ENCODE measurements around the gene KLHL26. TPM values are rescaled to one million over a fixed set of nuclear protein-coding genes. Genes with fewer than 3 reads are reported as not detected.
A peak's percentile ranks its signal among the peaks of the same experiment; 100 is the strongest.
"Not testable (repeated sequence)": the region's sequence is repeated elsewhere in the genome, so short reads cannot be mapped to it uniquely, and the experiment has no call there.

The KLHL26 gene
- total and polyA plus RNA-seq, 5 donors from 2014 or later = 1.8 to 16.7 (median 3.2) TPM

- DNase-seq (no peak), ATAC-seq (ENCODE audit: low read depth in 2 of 2) (no peak)
- Histone ChIP-seq H3K27me3 (ENCODE audit: control insufficient read depth, insufficient read depth, low read length) (no peaks in the 10 kb centered on the region), H3K27ac (ENCODE audit: insufficient read depth, low read length, poor library complexity, severe bottlenecking) (no peak overlapping the region), H3K4me3 (ENCODE audit: low read depth, low read length) (no peak overlapping the region), H3K9me3 (ENCODE audit: control insufficient read depth in 2 of 2, low read length in 2 of 2) (no peaks in the 10 kb centered on the region), H3K4me1 (ENCODE audit: control insufficient read depth, insufficient read depth, low read length, poor library complexity, severe bottlenecking) (peaks cover 17% of the 10 kb centered on the region), H3K36me3 (ENCODE audit: control insufficient read depth, insufficient read depth, low read length) (peaks cover 6% of the 10 kb centered on the region)
- H3K9me3 Mint-ChIP-seq = peaks cover 0 to 2% (median 0%) of the 10 kb centered on the region in 7 donors
- no peaks in the 10 kb centered on the region for H3K36me3 Mint-ChIP-seq
- peak overlapping the region in 1 of 4 donors; percentile 31 for H3K4me3 Mint-ChIP-seq
- H3K4me1 Mint-ChIP-seq = peaks cover 0 to 32% (median 8%) of the 10 kb centered on the region in 4 donors
- H3K27me3 Mint-ChIP-seq = peaks cover 26% of the 10 kb centered on the region
- peak overlapping the region in 1 of 3 donors; percentile 7 for H3K27ac Mint-ChIP-seq
These were observed 41.4 kb upstream of the KLHL26 start for GRCh38 chr19:18595475-18595874.

GRCh38 chr19:18596752-18597157 lies 40.1 kb upstream of the KLHL26 start:
- peak overlapping the region in 1 of 3 donors; percentile 58 for H3K27ac Mint-ChIP-seq
- Histone ChIP-seq H3K27me3 (ENCODE audit: control insufficient read depth, insufficient read depth, low read length) (peaks cover 1% of the 10 kb centered on the region), H3K4me3 (ENCODE audit: low read depth, low read length) (no peak overlapping the region), H3K27ac (ENCODE audit: insufficient read depth, low read length, poor library complexity, severe bottlenecking) (no peak overlapping the region), H3K4me1 (ENCODE audit: control insufficient read depth, insufficient read depth, low read length, poor library complexity, severe bottlenecking) (peaks cover 15% of the 10 kb centered on the region), H3K36me3 (ENCODE audit: control insufficient read depth, insufficient read depth, low read length) (no peaks in the 10 kb centered on the region), H3K9me3 (ENCODE audit: control insufficient read depth in 2 of 2, low read length in 2 of 2) (no peaks in the 10 kb centered on the region)
- H3K27me3 Mint-ChIP-seq = peaks cover 37% of the 10 kb centered on the region
- no peak for ATAC-seq (ENCODE audit: low read depth in 2 of 2)
- no peak for DNase-seq
- H3K4me1 Mint-ChIP-seq = peaks cover 0 to 23% (median 6%) of the 10 kb centered on the region in 4 donors
- peaks cover 0 to 2% (median 0%) of the 10 kb centered on the region in 7 donors for H3K9me3 Mint-ChIP-seq
- H3K36me3 Mint-ChIP-seq = no peaks in the 10 kb centered on the region
- peak overlapping the region in 1 of 4 donors; percentile 35 for H3K4me3 Mint-ChIP-seq

- Histone ChIP-seq H3K27me3 (ENCODE audit: control insufficient read depth, insufficient read depth, low read length) (peaks cover 4% of the 10 kb centered on the region), H3K9me3 (ENCODE audit: control insufficient read depth in 2 of 2, low read length in 2 of 2) (no peaks in the 10 kb centered on the region), H3K27ac (ENCODE audit: insufficient read depth, low read length, poor library complexity, severe bottlenecking) (no peak overlapping the region), H3K36me3 (ENCODE audit: control insufficient read depth, insufficient read depth, low read length) (no peaks in the 10 kb centered on the region), H3K4me3 (ENCODE audit: low read depth, low read length) (no peak overlapping the region), H3K4me1 (ENCODE audit: control insufficient read depth, insufficient read depth, low read length, poor library complexity, severe bottlenecking) (peaks cover 15% of the 10 kb centered on the region)
- Mint-ChIP-seq H3K4me1 (peaks cover 0 to 25% (median 9%) of the 10 kb centered on the region in 4 donors), H3K27ac (no peak overlapping the region), H3K27me3 (peaks cover 40% of the 10 kb centered on the region), H3K4me3 (no peak overlapping the region), H3K9me3 (peaks cover 0 to 2% (median 0%) of the 10 kb centered on the region in 7 donors), H3K36me3 (peaks cover 2% of the 10 kb centered on the region)
- ATAC-seq (ENCODE audit: low read depth in 2 of 2) (no peak), DNase-seq (no peak)
These were observed 38.8 kb upstream of the KLHL26 start for GRCh38 chr19:18597809-18598660.

DNA sequence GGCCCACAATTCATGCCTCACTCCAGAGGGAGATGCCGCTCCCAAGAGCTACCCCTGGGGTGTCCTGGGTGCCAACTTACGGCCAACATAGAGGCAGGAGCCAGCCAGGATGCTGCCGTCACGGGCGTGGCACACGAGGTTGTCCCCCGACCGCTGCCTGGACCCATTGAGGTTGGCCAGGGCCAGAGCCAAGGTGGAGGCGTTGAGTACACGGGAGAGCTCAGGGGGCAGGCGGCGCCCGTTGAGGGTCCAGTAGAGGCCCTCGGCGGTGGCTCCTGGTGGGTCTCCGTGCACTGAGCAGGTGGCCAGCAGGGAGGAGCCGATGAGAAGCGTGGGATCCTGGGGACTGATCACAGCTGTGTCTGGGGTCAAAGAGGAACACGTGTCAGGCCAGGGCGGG lies 37.3 kb upstream of the KLHL26 start:
- peaks cover 11% of the 10 kb centered on the region for H3K27me3 ChIP-seq (ENCODE audit: control insufficient read depth, insufficient read depth, low read length)
- peaks cover 0 to 2% (median 0%) of the 10 kb centered on the region in 7 donors for H3K9me3 Mint-ChIP-seq
- H3K4me1 Mint-ChIP-seq = peaks cover 0 to 25% (median 9%) of the 10 kb centered on the region in 4 donors

GRCh38 chr19:18600692-18601397 lies 36.0 kb upstream of the KLHL26 start:
- not testable (repeated sequence) for H3K9me3 ChIP-seq (ENCODE audit: control insufficient read depth in 2 of 2, low read length in 2 of 2); H3K27ac ChIP-seq (ENCODE audit: insufficient read depth, low read length, poor library complexity, severe bottlenecking); H3K4me3 ChIP-seq (ENCODE audit: low read depth, low read length); H3K9me3 Mint-ChIP-seq; H3K36me3 ChIP-seq (ENCODE audit: control insufficient read depth, insufficient read depth, low read length); ATAC-seq (ENCODE audit: low read depth in 2 of 2); H3K27ac Mint-ChIP-seq; DNase-seq; H3K4me3 Mint-ChIP-seq; H3K4me1 ChIP-seq (ENCODE audit: control insufficient read depth, insufficient read depth, low read length, poor library complexity, severe bottlenecking); H3K36me3 Mint-ChIP-seq
- Mint-ChIP-seq H3K4me1 (peaks cover 0 to 21% (median 10%) of the 10 kb centered on the region in 4 donors), H3K27me3 (peaks cover 49% of the 10 kb centered on the region)
- H3K27me3 ChIP-seq (ENCODE audit: control insufficient read depth, insufficient read depth, low read length) = peaks cover 14% of the 10 kb centered on the region

More for the DNA sequence above, 37.3 kb upstream of the KLHL26 start:
- peaks cover 10% of the 10 kb centered on the region for H3K4me1 ChIP-seq (ENCODE audit: control insufficient read depth, insufficient read depth, low read length, poor library complexity, severe bottlenecking)
- DNase-seq = no peak
- no peak overlapping the region for H3K27ac Mint-ChIP-seq
- H3K27ac ChIP-seq (ENCODE audit: insufficient read depth, low read length, poor library complexity, severe bottlenecking) = no peak overlapping the region
- no peak overlapping the region for H3K4me3 ChIP-seq (ENCODE audit: low read depth, low read length)
- peaks cover 3% of the 10 kb centered on the region for H3K36me3 Mint-ChIP-seq
- H3K4me3 Mint-ChIP-seq = no peak overlapping the region
- H3K27me3 Mint-ChIP-seq = peaks cover 42% of the 10 kb centered on the region
- no peaks in the 10 kb centered on the region for H3K9me3 ChIP-seq (ENCODE audit: control insufficient read depth in 2 of 2, low read length in 2 of 2)
- no peak for ATAC-seq (ENCODE audit: low read depth in 2 of 2)
- H3K36me3 ChIP-seq (ENCODE audit: control insufficient read depth, insufficient read depth, low read length) = no peaks in the 10 kb centered on the region

DNA sequence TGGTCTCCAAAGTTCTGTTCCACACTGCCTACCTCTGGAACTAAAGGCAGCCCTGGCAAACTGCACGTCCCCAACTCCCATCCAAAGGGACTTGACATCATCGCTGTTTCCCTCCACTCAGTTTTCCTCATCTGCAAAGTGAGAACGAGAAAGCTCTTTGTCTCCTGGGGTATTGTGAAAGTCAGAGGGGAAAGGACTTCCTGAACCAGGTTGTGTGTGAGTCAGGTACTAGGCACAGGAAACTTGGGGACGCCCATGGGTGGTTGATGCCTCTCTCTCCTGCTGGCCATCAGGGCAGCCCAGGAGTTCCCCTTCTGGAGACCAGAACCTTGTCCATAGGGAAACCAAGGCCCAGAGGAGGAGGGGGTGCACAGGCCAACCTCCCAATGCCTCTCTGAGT lies 35.0 kb upstream of the KLHL26 start:
- no peaks in the 10 kb centered on the region for H3K36me3 ChIP-seq (ENCODE audit: control insufficient read depth, insufficient read depth, low read length)
- no peak overlapping the region for H3K27ac ChIP-seq (ENCODE audit: insufficient read depth, low read length, poor library complexity, severe bottlenecking)
- Mint-ChIP-seq H3K27me3 (peaks cover 43% of the 10 kb centered on the region), H3K4me1 (peaks cover 0 to 17% (median 7%) of the 10 kb centered on the region in 4 donors), H3K36me3 (peaks cover 3% of the 10 kb centered on the region), H3K4me3 (no peak overlapping the region), H3K9me3 (peaks cover 0 to 2% (median 0%) of the 10 kb centered on the region in 7 donors), H3K27ac (no peak overlapping the region)
- H3K4me3 ChIP-seq (ENCODE audit: low read depth, low read length) = no peak overlapping the region
- DNase-seq = no peak
- peaks cover 14% of the 10 kb centered on the region for H3K27me3 ChIP-seq (ENCODE audit: control insufficient read depth, insufficient read depth, low read length)
- no peaks in the 10 kb centered on the region for H3K9me3 ChIP-seq (ENCODE audit: control insufficient read depth in 2 of 2, low read length in 2 of 2)
- ATAC-seq (ENCODE audit: low read depth in 2 of 2) = no peak
- H3K4me1 ChIP-seq (ENCODE audit: control insufficient read depth, insufficient read depth, low read length, poor library complexity, severe bottlenecking) = no peaks in the 10 kb centered on the region

- peak in 1 of 2 donors; percentile 47 for ATAC-seq (ENCODE audit: low read depth in 2 of 2)
- Histone ChIP-seq H3K9me3 (ENCODE audit: control insufficient read depth in 2 of 2, low read length in 2 of 2) (no peaks in the 10 kb centered on the region), H3K4me1 (ENCODE audit: control insufficient read depth, insufficient read depth, low read length, poor library complexity, severe bottlenecking) (peaks cover 6% of the 10 kb centered on the region), H3K27ac (ENCODE audit: insufficient read depth, low read length, poor library complexity, severe bottlenecking) (no peak overlapping the region), H3K27me3 (ENCODE audit: control insufficient read depth, insufficient read depth, low read length) (peaks cover 14% of the 10 kb centered on the region), H3K4me3 (ENCODE audit: low read depth, low read length) (no peak overlapping the region), H3K36me3 (ENCODE audit: control insufficient read depth, insufficient read depth, low read length) (no peaks in the 10 kb centered on the region)
- Mint-ChIP-seq H3K9me3 (peaks cover 0 to 2% (median 0%) of the 10 kb centered on the region in 7 donors), H3K27ac (no peak overlapping the region), H3K27me3 (peaks cover 53% of the 10 kb centered on the region), H3K36me3 (peaks cover 3% of the 10 kb centered on the region), H3K4me1 (peaks cover 0 to 17% (median 7%) of the 10 kb centered on the region in 4 donors), H3K4me3 (peak overlapping the region in 2 of 4 donors; percentile 31 to 54)
- DNase-seq = no peak
These were observed 33.4 kb upstream of the KLHL26 start for GRCh38 chr19:18603255-18603957.

Measured in CD4-positive, CD25-positive, alpha-beta regulatory T cell (primary cell).